Kidney (tissue), 14 donors: ENCODE results near the gene NINJ1. TPM values are rescaled to one million over a fixed set of nuclear protein-coding genes. Genes with fewer than 3 reads are reported as not detected.
A peak's percentile ranks its signal among the peaks of the same experiment; 100 is the strongest.

ENCODE experiments used
- DNase-seq, 5 donors: peaks; one replicate each; pipeline ENCODE4 v3.0.0-alpha.2; 2013 to 2020
- FAIRE-seq: peaks from 2 replicates; lab custom pipeline; 2012; peaks lifted over from hg19 to GRCh38; lab: Jason Lieb, UNC
- H3K27ac ChIP-seq, 2 donors: one replicate each; pipeline ENCODE4 v1.7.0; 2013; ENCODE audit warnings: low read depth in 2 of 2, low read length in 2 of 2, inconsistent platforms in 1 of 2
- H3K27me3 ChIP-seq: one replicate; pipeline ENCODE4 v1.7.1; 2013; ENCODE audit warnings: low read length, inconsistent platforms; ENCODE audit not compliant: control insufficient read depth, insufficient read depth
- H3K36me3 ChIP-seq, 3 donors: one replicate each; pipeline versions ENCODE4 v1.7.0 to v1.7.1; 2013; ENCODE audit warnings: low read length in 3 of 3, control low read depth in 1 of 3, inconsistent platforms in 1 of 3; ENCODE audit not compliant: insufficient read depth in 3 of 3, control insufficient read depth in 2 of 3
- H3K4me1 ChIP-seq, 3 donors: one replicate each; pipeline versions ENCODE4 v1.7.0 to v1.7.1; 2013; ENCODE audit warnings: low read length in 3 of 3, inconsistent platforms in 1 of 3, low read depth in 1 of 3; ENCODE audit not compliant: control insufficient read depth in 2 of 3, insufficient read depth in 2 of 3
- H3K4me3 ChIP-seq, 3 donors: one replicate each; pipeline versions ENCODE4 v1.7.0 to v1.8.1; 2013; ENCODE audit warnings: low read length in 3 of 3, control low read depth in 1 of 3, inconsistent platforms in 1 of 3
- H3K9ac ChIP-seq, 3 donors: one replicate each; pipeline versions ENCODE4 v1.7.0 to v1.7.1; 2013; ENCODE audit warnings: low read length in 3 of 3, control low read depth in 1 of 3, inconsistent platforms in 1 of 3
- H3K9me3 ChIP-seq, 3 donors: one replicate each; pipeline versions ENCODE4 v1.7.0 to v1.7.1; 2013; ENCODE audit warnings: low read length in 3 of 3, control low read depth in 1 of 3, inconsistent platforms in 1 of 3; ENCODE audit not compliant: control insufficient read depth in 2 of 3, insufficient read depth in 1 of 3
- CTCF ChIP-seq: IDR thresholded peaks from 3 replicates; pipeline ENCODE4 v1.5.1; 2012; ENCODE audit warnings: mild to moderate bottlenecking, moderate library complexity, borderline replicate concordance; ENCODE audit not compliant: insufficient read depth; ENCODE audit errors: extremely low read depth
- intact Hi-C: fragments of 100-400 bp; cut with DNase I; formaldehyde crosslinking; loops from one replicate; pipeline ENCODE4 v1.11.1; 2022
- polyA plus RNA-seq: library from polyadenylated mRNA; stranded (reverse); fragments of 350-450 nt; fragmentation: Illumina TruSeq; extraction: RNeasy Lipid Tissue Mini Kit (QIAGEN cat#74804); gene quantifications from one replicate; pipeline ENCODE4 v1.2.3, GENCODE V29; 2014; ENCODE audit warnings: low read depth, low replicate concordance; ENCODE audit not compliant: insufficient read depth
- total RNA-seq: library from RNA; stranded (reverse); fragmentation: NEBNext Ultra II Directional; extraction: Animal tissue kit (Norgen Biotek cat#: 25700); gene quantifications from one replicate; pipeline ENCODE4 v1.2.1, GENCODE V29; 2021
- donor health status: control.
- donor health status: control.
- donor health status: control.
- donor health status: control.
- donor health status: control.
- donor health status: DM: yes; HTN: yes; CAD: no.
- donor health status: Normal renal cell carcinoma (clear cell type).

The NINJ1 gene
- total and polyA plus RNA-seq, 2 donors from 2014 or later = 56.3 to 149 TPM

- Histone ChIP-seq H3K9ac (peak overlapping the region in 1 of 3 donors; percentile 41), H3K4me3 (peak overlapping the region in 1 of 3 donors; percentile 7), H3K9me3 (no peaks in the 10 kb centered on the region), H3K27me3 (no peaks in the 10 kb centered on the region), H3K27ac (peak overlapping the region; percentile 29 to 81), H3K4me1 (peaks cover 0 to 68% (median 67%) of the 10 kb centered on the region in 3 donors), H3K36me3 (peaks cover 0 to 17% (median 14%) of the 10 kb centered on the region in 3 donors)
- TF ChIP-seq CTCF = no peak
- FAIRE-seq = no peak
- intact Hi-C loops = no loop called here
- peak in 2 of 5 donors; percentile 47 to 60 for DNase-seq
Observed at GRCh38 chr9:93128011-93128714, 5.9 kb downstream of the NINJ1 start.

- Histone ChIP-seq H3K4me3 (peak overlapping the region in 1 of 3 donors; percentile 28), H3K27me3 (no peaks in the 10 kb centered on the region), H3K27ac (peak overlapping the region; percentile 77 to 81), H3K9ac (peak overlapping the region in 1 of 3 donors; percentile 44), H3K9me3 (no peaks in the 10 kb centered on the region), H3K36me3 (peaks cover 0 to 23% (median 16%) of the 10 kb centered on the region in 3 donors), H3K4me1 (peaks cover 0 to 63% (median 61%) of the 10 kb centered on the region in 3 donors)
- DNase-seq (peak; percentile 43 to 81 (median 67)), FAIRE-seq (no peak)
- no peak for TF ChIP-seq CTCF
- intact Hi-C loops = no loop called here
Observed at GRCh38 chr9:93127395-93127911, 6.6 kb downstream of the NINJ1 start.

DNA sequence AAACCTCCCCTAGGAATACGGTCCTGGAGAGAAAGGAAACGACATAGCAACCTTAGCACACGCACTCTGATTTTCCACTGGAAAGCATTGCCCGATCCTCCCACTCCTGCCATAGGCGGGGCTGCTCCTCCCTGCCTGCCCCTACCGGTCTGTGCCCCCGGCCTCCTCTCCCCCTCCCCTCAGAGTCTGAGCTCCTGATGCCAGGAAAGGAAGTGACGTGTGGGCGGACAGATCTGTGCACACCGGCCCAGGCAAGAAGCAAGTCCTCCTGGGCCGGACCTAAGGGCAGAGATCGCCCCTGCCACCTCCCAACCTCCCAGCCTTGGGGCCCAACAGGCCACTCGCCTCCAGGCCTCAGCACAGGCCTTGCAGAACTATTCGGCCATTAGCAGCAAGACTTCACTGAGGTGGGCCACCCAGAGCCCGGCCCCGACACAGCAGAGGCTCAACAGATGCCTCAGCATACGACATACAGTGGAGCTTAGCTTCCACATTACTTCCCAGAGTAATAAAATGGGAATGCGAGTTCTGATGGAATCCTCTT is 7.2 kb downstream of the NINJ1 start:
- peak overlapping the region; percentile 77 to 81 for H3K27ac ChIP-seq
- no peak for TF ChIP-seq CTCF
- intact Hi-C loops = no loop called here
- FAIRE-seq = no peak
- no peaks in the 10 kb centered on the region for H3K27me3 ChIP-seq
- H3K36me3 ChIP-seq = peaks cover 0 to 26% (median 16%) of the 10 kb centered on the region in 3 donors
- H3K4me1 ChIP-seq = peaks cover 0 to 58% (median 57%) of the 10 kb centered on the region in 3 donors
- H3K4me3 ChIP-seq = peak overlapping the region in 1 of 3 donors; percentile 28
- no peaks in the 10 kb centered on the region for H3K9me3 ChIP-seq
- peak; percentile 87 to 94 (median 90) for DNase-seq
- H3K9ac ChIP-seq = peak overlapping the region in 1 of 3 donors; percentile 44
